HFFc6 (cell line): Measurements from ENCODE around the gene RIPOR3. TPM values are rescaled to one million over a fixed set of nuclear protein-coding genes. Genes with fewer than 3 reads are reported as not detected.

Experiments used
- DNase-seq: peaks from one replicate; pipeline ENCODE4 v3.0.0-alpha.2; 2018
- H3K27ac Mint-ChIP-seq: 2 replicates; pipeline ENCODE4 v1.8.0; 2020; ENCODE audit warnings: mild to moderate bottlenecking, mixed read lengths
- H3K27me3 Mint-ChIP-seq: 2 replicates; pipeline ENCODE4 v1.8.0; 2021; ENCODE audit warnings: mild to moderate bottlenecking, moderate library complexity, mixed read lengths; ENCODE audit not compliant: insufficient read depth
- H3K36me3 Mint-ChIP-seq: 2 replicates; pipeline ENCODE4 v1.8.0; 2021; ENCODE audit warnings: low read depth, mixed read lengths
- H3K4me1 Mint-ChIP-seq: 2 replicates; pipeline ENCODE4 v1.8.0; 2020; ENCODE audit warnings: low read depth, mixed read lengths
- H3K4me3 Mint-ChIP-seq: 2 replicates; pipeline ENCODE4 v1.8.0; 2020; ENCODE audit warnings: mild to moderate bottlenecking, moderate library complexity, mixed read lengths
- H3K9me3 Mint-ChIP-seq: 2 replicates; pipeline ENCODE4 v1.8.0; 2020; ENCODE audit warnings: mild to moderate bottlenecking, mixed read lengths
- total RNA-seq, 6 experiments: library from RNA; stranded (reverse); fragmentation: NEBNext Ultra II Directional; extraction: Animal tissue kit (Norgen Biotek cat#: 25700); gene quantifications; 2 replicates in 1 of 6; 3 replicates in 5 of 6; pipeline ENCODE4 v1.2.3, GENCODE V29; 2021
- TF ChIP-seq, protein P1 (sequence below): fragments of 200-600 bp; sonication (generic); IDR thresholded peaks from 2 replicates; pipeline ENCODE4 v1.5.0; 2021; ENCODE audit warnings: antibody characterized with exemption, mild to moderate bottlenecking

The RIPOR3 gene
- total RNA-seq, 6 experiments from 2014 or later = 0.07 to 0.25 (median 0.11) TPM

DNA sequence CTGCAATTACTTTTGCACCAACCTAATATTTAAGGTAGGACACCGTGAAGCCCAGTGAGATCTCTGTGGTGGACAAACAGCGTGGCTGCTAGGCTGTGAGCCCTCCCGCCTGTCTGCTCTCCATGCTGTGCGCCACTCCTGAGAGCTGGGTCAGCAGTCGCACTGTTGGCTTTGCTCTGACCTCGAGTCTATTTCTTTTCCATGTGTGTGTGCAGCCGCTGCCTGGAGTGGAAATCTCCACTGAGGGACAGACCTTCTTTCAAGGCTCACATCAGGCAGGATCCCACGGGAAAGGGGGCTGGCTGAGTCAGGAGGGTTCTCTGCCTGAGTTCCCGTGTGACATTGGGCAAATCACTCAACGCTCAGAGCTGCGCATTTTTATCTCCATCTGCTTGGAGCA lies 27.1 kb downstream of the RIPOR3 start:
- H3K27ac Mint-ChIP-seq = no peak overlapping the region

DNA sequence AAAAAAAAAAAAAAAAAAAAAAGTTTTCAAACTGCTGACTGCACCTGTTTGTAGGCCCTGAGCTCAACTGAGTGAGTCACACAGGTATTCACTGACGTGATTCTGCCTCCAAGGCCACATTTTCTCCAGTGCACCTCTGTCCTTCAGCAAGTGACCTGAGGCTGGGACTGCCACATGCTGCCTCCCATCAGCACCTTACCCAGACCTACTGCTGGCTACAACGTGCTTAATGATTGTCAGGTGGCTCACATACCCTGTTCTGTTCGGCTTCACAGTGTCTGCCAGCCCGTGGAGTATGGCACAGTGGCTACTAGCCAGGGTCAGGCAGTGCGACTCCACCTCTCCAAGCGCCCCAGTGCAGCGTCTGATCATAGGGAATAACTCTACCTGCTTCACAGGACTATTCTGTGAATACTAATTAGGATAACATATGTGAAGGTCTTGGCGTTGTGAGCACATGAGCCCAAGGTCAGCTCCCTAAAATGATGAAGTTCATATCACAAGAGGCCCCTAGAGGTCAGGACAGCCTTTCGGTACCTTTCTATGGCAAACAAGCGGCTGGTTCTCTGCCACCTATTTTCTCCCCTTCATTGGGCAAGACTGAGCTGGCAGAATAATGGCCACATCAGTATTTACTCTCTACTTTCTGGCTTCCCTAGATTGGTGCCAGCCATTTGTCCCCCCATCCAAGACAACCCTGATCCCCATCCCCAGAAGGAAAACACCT lies 28.1 kb downstream of the RIPOR3 start:
- H3K4me1 Mint-ChIP-seq = peaks cover 14% of the 10 kb centered on the region
- no peak overlapping the region for H3K27ac Mint-ChIP-seq
- peaks cover 10% of the 10 kb centered on the region for H3K27me3 Mint-ChIP-seq
- H3K36me3 Mint-ChIP-seq = no peaks in the 10 kb centered on the region
- DNase-seq = no peak
- H3K4me3 Mint-ChIP-seq = no peak overlapping the region
- TF ChIP-seq, protein P1, sequence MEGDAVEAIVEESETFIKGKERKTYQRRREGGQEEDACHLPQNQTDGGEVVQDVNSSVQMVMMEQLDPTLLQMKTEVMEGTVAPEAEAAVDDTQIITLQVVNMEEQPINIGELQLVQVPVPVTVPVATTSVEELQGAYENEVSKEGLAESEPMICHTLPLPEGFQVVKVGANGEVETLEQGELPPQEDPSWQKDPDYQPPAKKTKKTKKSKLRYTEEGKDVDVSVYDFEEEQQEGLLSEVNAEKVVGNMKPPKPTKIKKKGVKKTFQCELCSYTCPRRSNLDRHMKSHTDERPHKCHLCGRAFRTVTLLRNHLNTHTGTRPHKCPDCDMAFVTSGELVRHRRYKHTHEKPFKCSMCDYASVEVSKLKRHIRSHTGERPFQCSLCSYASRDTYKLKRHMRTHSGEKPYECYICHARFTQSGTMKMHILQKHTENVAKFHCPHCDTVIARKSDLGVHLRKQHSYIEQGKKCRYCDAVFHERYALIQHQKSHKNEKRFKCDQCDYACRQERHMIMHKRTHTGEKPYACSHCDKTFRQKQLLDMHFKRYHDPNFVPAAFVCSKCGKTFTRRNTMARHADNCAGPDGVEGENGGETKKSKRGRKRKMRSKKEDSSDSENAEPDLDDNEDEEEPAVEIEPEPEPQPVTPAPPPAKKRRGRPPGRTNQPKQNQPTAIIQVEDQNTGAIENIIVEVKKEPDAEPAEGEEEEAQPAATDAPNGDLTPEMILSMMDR = no peak
- no peaks in the 10 kb centered on the region for H3K9me3 Mint-ChIP-seq

More for the DNA sequence above, 27.1 kb downstream of the RIPOR3 start:
- H3K9me3 Mint-ChIP-seq = no peaks in the 10 kb centered on the region
- no peaks in the 10 kb centered on the region for H3K36me3 Mint-ChIP-seq
- H3K27me3 Mint-ChIP-seq = peaks cover 14% of the 10 kb centered on the region
- TF ChIP-seq, protein P1 = no peak
- H3K4me1 Mint-ChIP-seq = peaks cover 14% of the 10 kb centered on the region
- no peak for DNase-seq
- no peak overlapping the region for H3K4me3 Mint-ChIP-seq

DNA sequence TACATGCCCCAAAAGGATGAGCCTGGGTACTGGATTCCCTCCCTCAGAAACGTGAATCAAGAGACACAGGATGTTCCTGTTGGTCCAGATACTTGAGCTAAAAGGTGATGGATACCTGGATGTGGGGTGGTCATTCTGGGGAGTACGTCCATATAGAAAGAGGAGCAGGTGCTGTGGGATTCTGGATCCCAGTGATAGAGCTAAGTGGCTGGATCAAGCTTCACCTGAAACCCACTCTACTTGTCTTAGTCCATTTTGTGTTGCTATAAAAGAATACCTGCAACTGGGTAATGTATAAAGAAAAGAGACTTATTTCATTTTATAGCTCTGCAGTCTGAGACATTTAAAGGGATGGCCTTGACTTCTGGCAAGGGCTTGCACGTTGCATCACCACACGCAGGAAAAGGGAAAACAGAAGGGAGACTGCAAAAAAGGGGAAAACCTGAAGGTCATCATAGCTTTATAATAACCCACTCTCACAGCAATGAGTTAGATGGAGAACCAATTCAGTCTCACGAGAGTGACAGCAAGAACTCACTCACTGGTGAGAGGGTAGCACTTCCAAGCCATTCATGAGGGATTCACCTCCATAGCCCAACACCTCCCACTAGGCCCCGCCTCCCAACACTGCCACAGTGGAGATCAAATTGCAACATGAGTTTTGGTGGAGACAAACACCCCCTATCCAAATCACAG lies 31.2 kb downstream of the RIPOR3 start:
- Mint-ChIP-seq H3K27me3 (no peaks in the 10 kb centered on the region; the same call in 1 of the 2 replicates), H3K4me3 (no peak overlapping the region), H3K9me3 (no peaks in the 10 kb centered on the region), H3K27ac (no peak overlapping the region), H3K4me1 (peaks cover 26% of the 10 kb centered on the region), H3K36me3 (no peaks in the 10 kb centered on the region)
- no peak for DNase-seq
- TF ChIP-seq, protein P1 = no peak

DNA sequence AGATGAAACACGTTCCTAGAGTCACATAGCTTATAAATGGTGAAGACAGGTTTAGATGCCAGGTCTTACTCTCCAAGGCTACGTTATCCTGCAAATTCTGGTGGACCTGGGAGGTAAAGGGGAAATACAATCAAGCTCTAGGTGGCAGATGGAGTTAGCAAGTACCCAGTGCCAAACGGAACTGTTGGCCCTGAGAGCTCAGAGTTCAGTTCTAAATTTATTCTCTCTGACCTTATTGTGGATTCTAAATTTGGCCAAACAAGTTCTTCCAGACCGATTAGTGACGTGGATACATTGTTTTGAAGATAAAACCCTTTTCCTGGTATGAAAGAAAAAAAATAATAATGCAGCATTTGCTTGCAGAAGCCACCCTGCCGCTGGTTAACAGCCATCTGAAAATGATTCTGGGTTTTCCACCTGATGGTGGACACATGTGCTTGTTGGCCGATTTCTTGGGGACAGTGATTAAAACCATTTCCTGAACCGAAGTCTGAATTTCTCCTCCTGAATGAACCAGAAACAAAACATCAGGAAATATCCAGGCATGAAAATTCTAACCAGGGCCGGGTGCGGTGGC lies 32.5 kb downstream of the RIPOR3 start:
- Mint-ChIP-seq H3K27me3 (no peaks in the 10 kb centered on the region; the same call in 1 of the 2 replicates), H3K9me3 (no peaks in the 10 kb centered on the region), H3K4me1 (peaks cover 31% of the 10 kb centered on the region), H3K36me3 (no peaks in the 10 kb centered on the region), H3K27ac (no peak overlapping the region), H3K4me3 (no peak overlapping the region)
- no peak for DNase-seq
- TF ChIP-seq, protein P1 = no peak

DNA sequence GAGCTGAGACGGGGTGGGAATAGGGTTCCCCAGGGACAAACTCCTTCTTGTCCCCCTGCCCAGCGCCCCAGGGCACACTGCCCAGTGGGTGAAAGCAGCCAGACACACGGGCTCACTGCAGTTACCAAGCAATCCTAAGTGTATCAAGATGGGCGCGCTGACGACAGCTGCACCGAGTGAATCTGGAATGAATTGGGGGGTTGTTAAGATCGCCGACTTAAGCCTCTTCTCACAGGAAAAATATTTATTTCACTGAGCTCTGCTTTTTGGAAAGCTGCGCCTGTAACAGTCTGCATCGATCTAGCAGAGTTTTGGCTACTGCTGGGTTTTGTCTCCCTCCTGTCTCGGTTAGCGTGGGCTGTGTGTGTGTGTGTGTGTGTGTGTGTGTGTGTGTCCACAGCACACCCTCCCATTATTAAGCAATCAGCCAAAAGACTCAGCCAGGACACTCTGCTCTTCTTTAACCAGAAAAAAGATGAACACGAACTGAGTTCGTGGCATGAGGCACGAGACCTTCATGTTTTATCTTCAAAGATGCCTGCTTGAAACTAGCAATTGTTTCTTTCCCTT lies 35.9 kb downstream of the RIPOR3 start:
- no peaks in the 10 kb centered on the region for H3K9me3 Mint-ChIP-seq
- H3K4me1 Mint-ChIP-seq = peaks cover 30% of the 10 kb centered on the region
- peak overlapping the region; percentile 76 for H3K4me3 Mint-ChIP-seq
- peak overlapping the region; percentile 82 for H3K27ac Mint-ChIP-seq
- H3K27me3 Mint-ChIP-seq = no peaks in the 10 kb centered on the region
- TF ChIP-seq, protein P1 = no peak
- no peaks in the 10 kb centered on the region for H3K36me3 Mint-ChIP-seq
- DNase-seq = peak; percentile 53
